K562 (cell line): Measurements from ENCODE around the gene LSM12. TPM values are rescaled to one million over a fixed set of nuclear protein-coding genes. Genes with fewer than 3 reads are reported as not detected.

ENCODE experiments used
- BHLHE40 ChIP-seq: IDR thresholded peaks from 2 replicates; pipeline ENCODE4 v1.6.1; 2011; ENCODE audit warnings: low read length, improper control_type of control experiment
- CHD1 ChIP-seq: fragments of 200-600 bp; sonication (generic); IDR thresholded peaks from one replicate; pipeline ENCODE4 v1.6.1; 2012; ENCODE audit warnings: mild to moderate bottlenecking, moderate library complexity, low read length, inconsistent platforms
- FIP1L1 ChIP-seq: fragments of 200-400 bp; formaldehyde crosslinking; IDR thresholded peaks from 2 replicates; pipeline ENCODE4 v1.6.1; 2018; ENCODE audit warnings: mild to moderate bottlenecking, low read depth, low read length; ENCODE audit not compliant: poor library complexity, severe bottlenecking
- HEY1 ChIP-seq: fragments of 250-450 bp; sonication (Bioruptor Pico); IDR thresholded peaks from 2 replicates; pipeline ENCODE4 v1.5.0; 2020; ENCODE audit warnings: mild to moderate bottlenecking, moderate library complexity, borderline replicate concordance
- HNRNPL ChIP-seq: fragments of 200-400 bp; formaldehyde crosslinking; IDR thresholded peaks from 2 replicates; pipeline ENCODE4 v1.6.1; 2017; ENCODE audit warnings: low read depth, mild to moderate bottlenecking, low read length
- MYNN ChIP-seq, 2 experiments: sonication (generic); formaldehyde crosslinking in 1 of 2; IDR thresholded peaks; 2 replicates each; pipeline versions ENCODE4 v1.5.0 to v1.6.1; 2016 to 2020; ENCODE audit warnings: antibody characterized with exemption in 1 of 2, missing genetic modification reagents in 1 of 2
- PREB ChIP-seq: sonication (generic); formaldehyde crosslinking; IDR thresholded peaks from 2 replicates; pipeline ENCODE4 v1.8.1; 2023; ENCODE audit warnings: mild to moderate bottlenecking, missing genetic modification reagents
- RFX1 ChIP-seq: fragments of 450-650 bp; IDR thresholded peaks from 2 replicates; pipeline ENCODE4 v1.6.1; 2016; ENCODE audit warnings: mild to moderate bottlenecking, moderate library complexity
- SNAPC5 ChIP-seq: fragments of 250-450 bp; sonication (Bioruptor Pico); IDR thresholded peaks from 2 replicates; pipeline ENCODE4 v1.8.0; 2021; ENCODE audit warnings: moderate library complexity, mild to moderate bottlenecking, inconsistent platforms
- SP1 ChIP-seq: sonication (generic); formaldehyde crosslinking; IDR thresholded peaks from 2 replicates; pipeline ENCODE4 v1.8.1; 2022; ENCODE audit warnings: mild to moderate bottlenecking, missing genetic modification reagents
- TCF15 ChIP-seq: fragments of 250-450 bp; sonication (Bioruptor Pico); IDR thresholded peaks from 2 replicates; pipeline ENCODE4 v1.8.0; 2022; ENCODE audit warnings: moderate library complexity, mild to moderate bottlenecking, inconsistent platforms
- ZNF41 ChIP-seq: fragments of 250-450 bp; sonication (Bioruptor Pico); conservative IDR thresholded peaks from 2 replicates; pipeline ENCODE4 v1.4.0; 2020; ENCODE audit warnings: mild to moderate bottlenecking
- ZNF584 ChIP-seq: fragments of 200-800 bp; sonication (Bioruptor generic); IDR thresholded peaks from 2 replicates; pipeline ENCODE4 v1.6.1; 2016; ENCODE audit warnings: low read depth, mild to moderate bottlenecking, missing genetic modification characterization, missing compliant biosample characterization
- polyA plus RNA-seq, 8 experiments: library from polyadenylated mRNA; depleted of rRNA in 4 of 8; stranded (reverse) in 5 of 8; unstranded in 3 of 8; fragments of >200 nt; fragmentation: Nextera tagmentation in 2 of 8; fragmentation: Illumina TruSeq in 1 of 8; extraction: Ambion mirVana in 2 of 8; extraction: Trizol in 1 of 8; gene quantifications; 2 replicates each; pipeline versions ENCODE4 v1.2.1 to v1.2.3, GENCODE V29; 2011 to 2014; ENCODE audit warnings: inconsistent platforms in 1 of 8, missing spikeins in 1 of 8
- total RNA-seq, 7 experiments: library from RNA; depleted of rRNA in 6 of 7; stranded (reverse); fragments of >200 nt in 6 of 7; fragmentation: Illumina TruSeq in 2 of 7; extraction: Trizol in 2 of 7; gene quantifications; 2 replicates each; pipeline versions ENCODE4 v1.2.1 to v1.2.3, GENCODE V29; 2011 to 2021; ENCODE audit warnings: low replicate concordance in 1 of 7
- TF ChIP-seq, protein P1 (sequence below): fragments of 250-450 bp; sonication (Bioruptor Pico); IDR thresholded peaks from 2 replicates; pipeline ENCODE4 v1.8.0; 2021; ENCODE audit warnings: moderate library complexity, mild to moderate bottlenecking, inconsistent platforms
- TF ChIP-seq, protein P2 (sequence below): fragments of 250-450 bp; sonication (Bioruptor Pico); IDR thresholded peaks from 2 replicates; pipeline ENCODE4 v1.8.0; 2022; ENCODE audit warnings: inconsistent platforms, mild to moderate bottlenecking, moderate library complexity, borderline replicate concordance
- TF ChIP-seq, protein P3 (sequence below): fragments of 450-650 bp; IDR thresholded peaks from 2 replicates; pipeline ENCODE4 v1.6.1; 2018; ENCODE audit not compliant: partially characterized antibody
- TF ChIP-seq, protein P4 (sequence below): fragments of 250-450 bp; sonication (Bioruptor Pico); IDR thresholded peaks from 2 replicates; pipeline ENCODE4 v1.8.0; 2021; ENCODE audit warnings: borderline replicate concordance, mild to moderate bottlenecking, moderate library complexity; ENCODE audit not compliant: poor library complexity, severe bottlenecking

The LSM12 gene
- total and polyA plus RNA-seq, 9 of the 15 experiments (the other 6 are each of a cell fraction or from before 2014, with no cell fraction given), result 53.0 to 258 (median 89.3) TPM

DNA sequence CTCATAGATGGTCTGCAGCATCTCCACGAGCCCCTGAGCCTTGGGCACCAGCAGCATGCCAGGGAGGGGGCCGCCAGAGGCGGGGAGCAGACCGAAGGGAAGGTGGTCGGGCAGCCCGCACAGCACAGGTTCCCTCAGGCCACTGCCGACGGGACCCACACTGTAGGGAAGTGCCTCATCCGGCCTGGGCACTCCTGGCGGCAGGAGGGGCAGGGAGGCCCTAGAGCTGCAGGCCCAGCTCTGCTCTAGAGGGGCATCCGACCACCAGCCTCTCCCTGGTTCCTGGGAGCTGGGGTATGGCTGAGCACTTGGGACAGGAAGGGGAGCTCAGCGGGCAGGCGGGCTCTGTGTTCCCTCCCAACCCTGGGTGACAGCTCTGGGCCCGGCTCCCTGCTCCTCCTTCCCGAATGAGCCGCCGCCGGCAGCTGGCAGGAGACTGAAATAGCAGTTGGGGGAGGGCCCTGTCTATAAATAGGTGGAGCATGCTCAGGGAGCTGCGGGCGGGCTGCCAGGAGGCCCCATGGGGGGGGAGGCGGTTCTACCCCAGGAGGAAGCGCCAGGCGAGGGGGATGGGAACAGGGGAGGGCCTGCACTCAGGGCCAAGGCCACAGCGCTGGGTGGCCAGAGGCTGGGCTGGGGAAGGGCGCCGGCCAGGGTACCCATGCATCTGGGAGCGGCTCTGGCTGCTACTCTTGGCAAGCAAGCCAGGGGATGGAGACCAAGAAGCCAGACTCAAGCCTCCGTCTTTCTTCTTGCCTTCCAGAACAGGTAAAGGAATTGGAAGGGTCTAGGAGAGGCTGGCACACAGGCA lies 44.6 kb upstream of the LSM12 start (continued):
- TF ChIP-seq, protein P1, sequence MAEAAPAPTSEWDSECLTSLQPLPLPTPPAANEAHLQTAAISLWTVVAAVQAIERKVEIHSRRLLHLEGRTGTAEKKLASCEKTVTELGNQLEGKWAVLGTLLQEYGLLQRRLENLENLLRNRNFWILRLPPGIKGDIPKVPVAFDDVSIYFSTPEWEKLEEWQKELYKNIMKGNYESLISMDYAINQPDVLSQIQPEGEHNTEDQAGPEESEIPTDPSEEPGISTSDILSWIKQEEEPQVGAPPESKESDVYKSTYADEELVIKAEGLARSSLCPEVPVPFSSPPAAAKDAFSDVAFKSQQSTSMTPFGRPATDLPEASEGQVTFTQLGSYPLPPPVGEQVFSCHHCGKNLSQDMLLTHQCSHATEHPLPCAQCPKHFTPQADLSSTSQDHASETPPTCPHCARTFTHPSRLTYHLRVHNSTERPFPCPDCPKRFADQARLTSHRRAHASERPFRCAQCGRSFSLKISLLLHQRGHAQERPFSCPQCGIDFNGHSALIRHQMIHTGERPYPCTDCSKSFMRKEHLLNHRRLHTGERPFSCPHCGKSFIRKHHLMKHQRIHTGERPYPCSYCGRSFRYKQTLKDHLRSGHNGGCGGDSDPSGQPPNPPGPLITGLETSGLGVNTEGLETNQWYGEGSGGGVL (CRISPR knock-in tag), result no peak
- TF ChIP-seq SNAPC5, result no peak
- no peak for TF ChIP-seq RFX1
- peak; percentile 32 for TF ChIP-seq FIP1L1
- peak; percentile 76 for TF ChIP-seq MYNN (IDR thresholded peaks at IDR 0.05)
- no peak for TF ChIP-seq MYNN (CRISPR knock-in tag; IDR thresholded peaks at IDR 0.05)
- TF ChIP-seq ZNF41, result no peak
- TF ChIP-seq ZNF584 (CRISPR knock-in tag), result no peak
- TF ChIP-seq, protein P2, sequence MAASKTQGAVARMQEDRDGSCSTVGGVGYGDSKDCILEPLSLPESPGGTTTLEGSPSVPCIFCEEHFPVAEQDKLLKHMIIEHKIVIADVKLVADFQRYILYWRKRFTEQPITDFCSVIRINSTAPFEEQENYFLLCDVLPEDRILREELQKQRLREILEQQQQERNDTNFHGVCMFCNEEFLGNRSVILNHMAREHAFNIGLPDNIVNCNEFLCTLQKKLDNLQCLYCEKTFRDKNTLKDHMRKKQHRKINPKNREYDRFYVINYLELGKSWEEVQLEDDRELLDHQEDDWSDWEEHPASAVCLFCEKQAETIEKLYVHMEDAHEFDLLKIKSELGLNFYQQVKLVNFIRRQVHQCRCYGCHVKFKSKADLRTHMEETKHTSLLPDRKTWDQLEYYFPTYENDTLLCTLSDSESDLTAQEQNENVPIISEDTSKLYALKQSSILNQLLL (CRISPR knock-in tag), result no peak
- TF ChIP-seq PREB (CRISPR knock-in tag), result no peak
- 0 out of 2 replicates have a peak, but pooled peaks have one; percentile 16 for TF ChIP-seq HNRNPL
- TF ChIP-seq BHLHE40, result peak; percentile 73
- TF ChIP-seq, protein P3, sequence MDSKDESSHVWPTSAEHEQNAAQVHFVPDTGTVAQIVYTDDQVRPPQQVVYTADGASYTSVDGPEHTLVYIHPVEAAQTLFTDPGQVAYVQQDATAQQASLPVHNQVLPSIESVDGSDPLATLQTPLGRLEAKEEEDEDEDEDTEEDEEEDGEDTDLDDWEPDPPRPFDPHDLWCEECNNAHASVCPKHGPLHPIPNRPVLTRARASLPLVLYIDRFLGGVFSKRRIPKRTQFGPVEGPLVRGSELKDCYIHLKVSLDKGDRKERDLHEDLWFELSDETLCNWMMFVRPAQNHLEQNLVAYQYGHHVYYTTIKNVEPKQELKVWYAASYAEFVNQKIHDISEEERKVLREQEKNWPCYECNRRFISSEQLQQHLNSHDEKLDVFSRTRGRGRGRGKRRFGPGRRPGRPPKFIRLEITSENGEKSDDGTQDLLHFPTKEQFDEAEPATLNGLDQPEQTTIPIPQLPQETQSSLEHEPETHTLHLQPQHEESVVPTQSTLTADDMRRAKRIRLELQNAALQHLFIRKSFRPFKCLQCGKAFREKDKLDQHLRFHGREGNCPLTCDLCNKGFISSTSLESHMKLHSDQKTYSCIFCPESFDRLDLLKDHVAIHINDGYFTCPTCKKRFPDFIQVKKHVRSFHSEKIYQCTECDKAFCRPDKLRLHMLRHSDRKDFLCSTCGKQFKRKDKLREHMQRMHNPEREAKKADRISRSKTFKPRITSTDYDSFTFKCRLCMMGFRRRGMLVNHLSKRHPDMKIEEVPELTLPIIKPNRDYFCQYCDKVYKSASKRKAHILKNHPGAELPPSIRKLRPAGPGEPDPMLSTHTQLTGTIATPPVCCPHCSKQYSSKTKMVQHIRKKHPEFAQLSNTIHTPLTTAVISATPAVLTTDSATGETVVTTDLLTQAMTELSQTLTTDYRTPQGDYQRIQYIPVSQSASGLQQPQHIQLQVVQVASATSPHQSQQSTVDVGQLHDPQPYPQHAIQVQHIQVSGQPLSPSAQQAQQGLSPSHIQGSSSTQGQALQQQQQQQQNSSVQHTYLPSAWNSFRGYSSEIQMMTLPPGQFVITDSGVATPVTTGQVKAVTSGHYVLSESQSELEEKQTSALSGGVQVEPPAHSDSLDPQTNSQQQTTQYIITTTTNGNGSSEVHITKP, result no peak
- TF ChIP-seq CHD1, result no peak
- no peak for TF ChIP-seq HEY1 (CRISPR knock-in tag)
- TF ChIP-seq, protein P4, sequence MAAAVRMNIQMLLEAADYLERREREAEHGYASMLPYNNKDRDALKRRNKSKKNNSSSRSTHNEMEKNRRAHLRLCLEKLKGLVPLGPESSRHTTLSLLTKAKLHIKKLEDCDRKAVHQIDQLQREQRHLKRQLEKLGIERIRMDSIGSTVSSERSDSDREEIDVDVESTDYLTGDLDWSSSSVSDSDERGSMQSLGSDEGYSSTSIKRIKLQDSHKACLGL (CRISPR knock-in tag), result no peak
- TF ChIP-seq TCF15 (CRISPR knock-in tag), result no peak
- peak; percentile 69 for TF ChIP-seq SP1
